Renal cortex interstitium (tissue), 11 donors: Measurements from ENCODE around the gene TRPV6. TPM values are rescaled to one million over a fixed set of nuclear protein-coding genes. Genes with fewer than 3 reads are reported as not detected.

Experiments used
- DNase-seq, 11 donors: peaks; one replicate each; pipeline ENCODE4 v3.0.0-alpha.2; 2013; ENCODE audit warnings: low read depth in 9 of 11, low spot score in 4 of 11; ENCODE audit errors: extremely low read depth in 1 of 11
- polyA plus RNA-seq, 3 donors: library from polyadenylated mRNA; unstranded; fragments of 120-200 nt; gene quantifications; one replicate each; pipeline ENCODE4 v1.2.1, GENCODE V29; 2013; ENCODE audit not compliant: insufficient read length in 3 of 3

The TRPV6 gene
- polyA plus RNA-seq, 3 donors = 9.1 to 21.6 (median 10.4) TPM

DNA sequence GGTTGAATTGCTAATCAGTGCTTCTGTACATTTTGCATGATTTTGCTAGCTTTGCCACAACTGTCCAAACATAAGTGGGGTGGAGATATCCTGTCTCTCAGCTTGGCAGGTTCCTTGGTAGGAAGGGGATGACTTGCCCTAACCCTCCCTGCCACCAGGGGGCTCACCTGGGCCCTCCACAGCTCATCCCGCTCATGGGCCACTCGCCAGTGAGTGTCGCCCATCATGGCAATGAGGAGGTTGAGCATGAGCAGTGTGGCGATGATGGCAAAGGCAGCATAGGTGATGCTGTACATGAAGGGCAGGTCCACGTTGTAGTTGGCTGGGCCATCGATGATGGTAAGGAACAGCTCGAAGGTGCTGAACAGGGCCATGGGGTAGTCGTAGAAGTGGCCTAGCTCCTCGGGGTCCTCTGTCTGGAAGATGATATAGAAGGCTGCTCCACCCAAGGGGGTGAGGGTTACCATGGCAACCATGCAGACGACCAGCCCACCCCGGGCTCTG, 12.2 kb downstream of the TRPV6 start:
- no peak for DNase-seq

DNA sequence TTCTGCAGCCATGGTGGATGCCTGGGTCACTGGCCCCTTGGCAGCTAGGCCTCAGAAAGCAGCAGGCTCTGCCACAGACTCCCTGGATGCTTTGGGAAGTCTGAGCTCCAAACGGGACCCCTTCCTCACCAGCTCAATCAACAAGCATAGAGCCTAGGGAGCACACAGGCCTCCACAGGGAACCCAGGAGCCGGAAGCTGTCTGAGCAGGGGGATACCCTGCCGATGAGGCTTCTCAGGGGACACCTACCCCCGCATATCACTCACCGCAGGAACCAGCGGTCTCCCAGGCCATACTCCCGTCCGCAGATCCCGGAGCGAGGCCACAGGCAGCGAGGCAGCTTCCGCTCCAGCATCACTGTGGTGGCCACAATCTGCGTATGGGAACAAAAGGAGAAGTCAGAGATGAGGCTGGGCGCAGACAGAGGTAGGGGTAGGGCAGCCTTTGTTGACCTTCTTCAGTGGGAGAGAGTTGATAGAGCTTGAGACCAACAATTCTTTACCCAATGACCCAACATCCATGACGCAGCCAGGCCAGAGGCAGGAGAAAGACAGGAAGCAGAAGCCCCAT, 13.4 kb downstream of the TRPV6 start:
- DNase-seq = no peak

DNA sequence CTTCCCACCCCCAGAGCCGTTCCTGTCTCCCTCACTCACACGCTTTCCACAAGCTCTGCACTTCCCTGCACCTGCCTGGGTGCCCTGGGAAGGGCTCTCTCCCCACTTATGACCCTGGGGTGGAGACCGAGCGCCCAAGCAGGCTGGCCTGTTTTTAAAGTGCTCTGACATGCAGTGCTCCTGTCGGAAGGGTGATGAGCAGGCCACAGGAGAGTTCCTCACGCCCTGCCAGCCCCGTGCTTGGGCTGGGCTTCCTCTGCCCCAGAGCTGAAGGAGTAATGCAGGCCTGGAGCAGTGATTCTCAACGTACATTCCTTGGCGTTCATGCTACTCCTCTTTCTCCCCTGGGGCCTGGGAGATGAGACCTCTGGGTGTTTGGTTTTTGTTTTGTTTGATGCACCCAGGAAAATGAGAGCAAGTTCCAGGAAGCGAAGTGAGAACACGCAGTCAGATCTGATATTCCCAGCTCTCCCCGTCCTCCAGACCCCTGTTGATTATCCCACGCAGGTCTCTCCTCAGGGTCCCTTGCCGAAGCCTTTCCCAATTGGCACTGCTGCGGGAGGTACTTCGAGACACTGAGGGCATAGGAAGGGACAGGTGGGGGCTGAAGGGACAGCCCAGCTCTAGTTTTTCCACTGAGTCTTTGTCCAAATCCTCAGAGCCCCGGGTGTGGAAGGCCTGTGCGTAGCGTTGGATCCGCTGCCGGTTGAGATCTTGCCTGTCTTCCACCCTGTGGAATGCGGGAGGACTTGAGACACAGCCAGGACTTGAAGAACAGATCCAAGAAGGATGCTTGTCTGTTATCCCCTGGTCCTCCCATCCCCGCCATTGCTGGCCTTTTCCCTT, 14.1 kb downstream of the TRPV6 start:
- DNase-seq = no peak

DNA sequence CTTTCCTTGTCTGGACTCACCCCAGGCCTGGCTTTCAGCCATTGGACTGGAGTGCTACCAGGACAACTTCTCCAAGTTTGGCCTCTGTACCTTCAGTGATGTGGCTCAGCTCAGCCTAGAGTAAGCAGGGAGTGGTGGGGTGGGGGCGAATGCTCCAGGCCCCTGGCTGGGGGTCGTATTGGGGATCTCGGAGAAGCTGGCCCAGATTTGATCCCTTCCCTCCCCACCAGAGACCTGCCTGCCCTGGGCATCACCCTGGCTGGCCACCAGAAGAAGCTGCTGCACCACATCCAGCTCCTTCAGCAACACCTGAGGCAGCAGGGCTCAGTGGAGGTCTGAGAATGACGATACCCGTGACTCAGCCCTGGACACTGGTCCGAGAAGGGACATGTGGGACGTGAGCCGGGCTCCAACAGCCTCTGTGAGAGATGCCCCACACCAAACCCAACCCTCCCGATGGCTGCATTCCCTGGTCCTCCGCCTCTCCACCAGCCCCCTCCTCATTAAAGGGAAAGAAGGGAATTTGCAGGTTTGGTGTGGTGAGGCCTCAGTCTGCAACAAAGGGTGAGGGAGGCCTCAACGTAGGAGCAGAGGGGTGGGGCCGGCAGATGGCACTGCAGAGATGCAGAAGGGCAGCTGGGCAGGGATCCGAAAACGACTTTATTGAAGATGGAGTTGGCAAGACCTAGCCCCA, 14.8 kb downstream of the TRPV6 start:
- DNase-seq = no peak

DNA sequence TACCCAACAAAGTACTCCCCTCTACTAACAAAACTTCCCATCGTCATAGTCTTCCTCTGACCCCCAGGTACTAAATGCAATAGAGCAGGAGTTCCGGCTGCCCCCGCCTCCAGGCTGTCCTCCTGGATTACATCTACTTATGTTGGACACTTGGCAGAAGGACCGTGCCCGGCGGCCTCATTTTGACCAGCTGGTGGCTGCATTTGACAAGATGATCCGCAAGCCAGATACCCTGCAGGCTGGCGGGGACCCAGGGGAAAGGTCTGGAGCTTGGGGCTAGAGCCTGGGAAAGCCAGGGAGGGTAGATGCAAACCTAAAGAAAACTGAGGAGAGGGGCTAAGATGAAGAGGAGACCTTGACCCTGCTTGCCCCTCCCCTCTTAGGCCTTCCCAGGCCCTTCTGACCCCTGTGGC, 15.4 kb downstream of the TRPV6 start:
- no peak for DNase-seq

DNA sequence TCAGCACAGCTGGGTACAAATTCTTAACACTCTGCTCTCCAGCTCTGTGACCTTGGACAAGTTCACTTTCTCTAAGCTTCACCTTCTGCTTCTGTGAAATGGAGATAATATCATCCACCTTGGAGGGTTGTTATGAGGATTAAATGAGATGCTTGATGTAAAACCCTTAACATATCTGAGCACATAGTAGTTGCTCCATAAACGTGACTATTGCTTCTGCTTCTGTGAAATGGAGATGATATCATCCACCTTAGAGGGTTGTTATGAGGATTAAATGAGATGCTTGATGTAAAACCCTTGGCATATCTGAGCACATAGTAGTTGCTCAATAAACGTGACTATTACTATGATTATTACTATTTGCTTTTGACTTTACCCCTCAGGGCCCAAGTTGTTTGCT, 16.1 kb downstream of the TRPV6 start:
- no peak for DNase-seq

DNA sequence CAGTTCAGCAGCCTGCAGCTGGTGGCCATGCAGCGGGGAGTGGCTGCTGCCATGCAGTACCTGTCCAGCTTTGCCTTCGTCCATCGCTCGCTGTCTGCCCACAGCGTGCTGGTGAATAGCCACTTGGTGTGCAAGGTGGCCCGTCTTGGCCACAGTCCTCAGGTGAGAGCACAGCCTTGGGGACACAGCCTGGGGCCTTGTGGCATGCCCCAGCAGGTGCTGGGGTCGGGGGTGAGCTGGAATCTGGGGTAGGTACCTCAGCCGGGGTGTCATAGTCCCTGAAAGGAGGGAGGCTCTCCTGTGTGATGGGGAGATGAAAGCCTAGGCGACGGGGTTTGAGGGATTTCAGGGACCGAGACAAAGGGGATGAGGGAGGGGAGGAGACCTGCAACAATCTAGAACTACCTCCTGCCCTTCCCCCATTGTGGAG, 16.5 kb downstream of the TRPV6 start:
- no peak for DNase-seq

DNA sequence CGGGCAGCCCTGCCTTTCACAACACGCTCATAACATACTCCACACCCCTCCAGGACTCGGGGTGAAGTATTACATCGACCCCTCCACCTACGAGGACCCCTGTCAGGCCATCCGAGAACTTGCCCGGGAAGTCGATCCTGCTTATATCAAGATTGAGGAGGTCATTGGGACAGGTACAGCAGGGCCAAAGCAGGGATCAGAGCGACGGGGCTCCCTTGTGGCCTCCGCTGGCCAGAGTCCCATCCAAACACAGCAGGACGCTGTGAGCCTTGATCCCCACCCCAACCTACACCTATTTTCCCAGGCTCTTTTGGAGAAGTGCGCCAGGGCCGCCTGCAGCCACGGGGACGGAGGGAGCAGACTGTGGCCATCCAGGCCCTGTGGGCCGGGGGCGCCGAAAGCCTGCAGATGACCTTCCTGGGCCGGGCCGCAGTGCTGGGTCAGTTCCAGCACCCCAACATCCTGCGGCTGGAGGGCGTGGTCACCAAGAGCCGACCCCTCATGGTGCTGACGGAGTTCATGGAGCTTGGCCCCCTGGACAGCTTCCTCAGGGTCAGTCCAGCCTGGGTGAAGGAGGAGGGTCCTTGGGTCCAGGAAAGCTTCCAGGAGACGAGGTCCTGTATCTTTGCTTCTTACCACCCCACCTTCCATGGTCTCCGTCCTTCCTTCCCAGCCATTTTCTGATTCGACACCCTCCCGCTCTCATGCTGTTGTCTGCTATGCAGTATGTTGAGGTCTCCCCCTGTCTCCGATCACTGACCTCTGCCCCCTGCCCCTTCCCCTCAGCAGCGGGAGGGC, 17.2 kb downstream of the TRPV6 start:
- no peak for DNase-seq

DNA sequence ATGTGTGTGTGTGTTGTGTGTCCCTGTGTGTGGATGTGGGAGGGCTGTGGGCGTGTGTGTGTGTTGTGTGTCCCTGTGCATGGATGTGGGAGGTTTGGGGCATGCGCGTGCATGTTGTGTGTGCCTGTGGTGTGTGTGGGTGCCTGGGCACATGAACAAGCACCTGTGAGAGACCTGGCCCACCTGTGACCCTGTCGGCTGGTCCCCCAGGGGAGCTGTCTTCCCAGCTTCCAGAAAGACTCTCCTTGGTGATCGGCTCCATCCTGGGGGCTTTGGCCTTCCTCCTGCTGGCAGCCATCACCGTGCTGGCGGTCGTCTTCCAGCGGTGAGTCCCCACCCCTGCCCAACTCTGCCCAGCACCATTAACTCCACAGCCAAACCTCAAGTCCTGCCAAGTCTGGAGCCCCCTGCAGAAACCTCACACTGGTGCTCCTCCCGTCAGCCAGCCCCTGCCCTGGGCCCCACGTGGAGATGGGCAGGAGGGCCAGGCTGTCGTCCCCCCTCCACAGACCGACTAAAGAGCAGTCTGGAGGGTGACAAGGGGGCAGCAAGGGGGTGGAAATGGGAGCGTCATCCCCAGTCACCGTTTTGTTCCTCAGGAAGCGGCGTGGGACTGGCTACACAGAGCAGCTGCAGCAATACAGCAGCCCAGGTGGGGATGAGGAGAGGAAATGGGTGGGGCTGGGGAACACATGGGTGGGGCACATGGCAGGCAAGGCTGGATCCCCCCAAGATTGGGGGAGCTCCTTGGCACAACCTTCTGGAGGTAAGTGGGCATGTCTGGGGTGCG, 18.0 kb downstream of the TRPV6 start:
- no peak for DNase-seq

DNA sequence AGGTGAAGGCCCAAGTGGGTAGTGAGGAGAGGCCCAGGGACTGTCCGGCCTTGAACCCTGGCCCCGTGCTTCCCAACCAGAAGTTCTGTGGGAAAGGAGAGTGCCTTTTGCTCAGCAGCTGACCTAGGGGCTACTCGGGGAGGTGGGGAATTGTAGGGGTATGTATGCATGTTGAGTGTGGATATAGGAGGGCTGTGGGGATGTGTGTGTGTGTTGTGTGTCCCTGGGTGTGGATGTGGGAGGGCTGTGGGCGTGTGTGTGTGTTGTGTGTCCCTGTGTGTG, 18.5 kb downstream of the TRPV6 start:
- DNase-seq = no peak

DNA sequence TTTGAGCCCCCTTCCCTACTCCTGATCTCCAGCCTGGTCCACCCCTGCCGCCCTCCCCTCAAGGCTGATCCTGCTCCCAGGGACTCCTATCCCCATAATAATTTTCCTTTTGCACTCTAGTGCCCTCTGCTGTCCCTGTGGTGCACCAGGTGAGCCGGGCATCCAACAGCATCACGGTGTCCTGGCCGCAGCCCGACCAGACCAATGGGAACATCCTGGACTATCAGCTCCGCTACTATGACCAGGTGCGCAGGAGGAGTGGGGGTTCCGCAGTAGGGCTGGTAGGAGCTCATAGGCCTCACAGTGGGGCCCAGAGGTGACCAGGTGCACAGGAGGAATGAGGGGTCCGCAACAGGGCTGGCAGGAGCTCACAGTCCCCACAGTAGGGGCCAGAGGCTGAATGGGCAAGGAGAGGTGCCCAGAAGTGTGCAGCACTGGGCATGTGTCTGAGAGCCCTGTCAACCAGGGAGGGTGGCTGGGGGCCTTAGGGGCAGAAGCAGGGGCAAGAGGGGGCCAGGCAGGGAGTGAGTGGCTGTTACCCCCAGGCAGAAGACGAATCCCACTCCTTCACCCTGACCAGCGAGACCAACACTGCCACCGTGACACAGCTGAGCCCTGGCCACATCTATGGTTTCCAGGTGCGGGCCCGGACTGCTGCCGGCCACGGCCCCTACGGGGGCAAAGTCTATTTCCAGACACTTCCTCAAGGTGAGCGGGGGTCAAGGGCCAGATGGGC, 19.0 kb downstream of the TRPV6 start:
- peak in 1 of 11 donors; percentile 15 for DNase-seq

DNA sequence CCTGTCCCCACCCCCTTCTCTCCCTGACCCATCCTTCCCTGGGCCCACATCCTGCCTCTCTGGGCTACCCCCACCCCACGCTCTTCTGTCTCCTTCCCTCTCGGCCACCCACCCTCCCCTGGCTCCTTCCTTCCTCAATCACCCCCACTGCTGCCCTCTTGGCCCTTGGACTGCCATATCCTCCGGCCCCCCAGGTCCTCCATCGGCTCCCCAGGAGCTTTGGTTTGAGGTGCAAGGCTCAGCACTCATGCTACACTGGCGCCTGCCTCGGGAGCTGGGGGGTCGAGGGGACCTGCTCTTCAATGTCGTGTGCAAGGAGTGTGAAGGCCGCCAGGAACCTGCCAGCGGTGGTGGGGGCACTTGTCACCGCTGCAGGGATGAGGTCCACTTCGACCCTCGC, 19.8 kb downstream of the TRPV6 start:
- DNase-seq = no peak

DNA sequence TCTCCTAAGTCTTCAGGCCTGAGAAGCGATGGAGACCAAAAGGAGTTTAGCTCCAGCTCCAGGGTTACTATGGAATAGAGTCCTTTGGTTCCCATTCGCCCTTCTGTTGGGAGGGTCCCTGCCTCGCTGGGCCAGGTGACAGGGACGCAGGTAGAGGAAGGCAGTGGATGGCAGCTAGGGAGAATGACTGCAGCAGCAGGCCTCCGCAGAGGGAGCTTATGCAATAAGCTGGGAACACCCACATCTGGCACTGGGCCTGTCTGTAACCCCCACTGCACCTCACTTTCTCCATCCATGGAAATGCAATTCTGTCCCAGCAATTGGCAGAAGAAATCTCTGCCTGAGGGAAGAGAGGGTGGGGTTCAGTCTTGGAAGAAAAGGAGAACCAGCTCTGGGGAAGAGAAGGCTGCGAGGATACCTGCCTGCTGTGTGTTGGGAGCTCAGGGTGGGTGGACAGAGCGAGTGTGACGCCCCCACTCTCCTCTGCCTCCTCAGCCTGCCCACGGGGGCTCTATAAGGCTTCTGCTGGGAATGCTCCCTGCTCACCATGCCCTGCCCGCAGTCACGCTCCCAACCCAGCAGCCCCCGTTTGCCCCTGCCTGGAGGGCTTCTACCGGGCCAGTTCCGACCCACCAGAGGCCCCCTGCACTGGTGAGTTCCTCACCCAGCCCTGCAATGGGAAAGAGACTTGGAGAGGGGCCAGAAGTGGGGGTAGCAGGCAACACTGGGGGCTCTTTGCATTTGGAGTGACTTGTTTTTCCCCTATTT, 20.4 kb downstream of the TRPV6 start:
- no peak for DNase-seq

DNA sequence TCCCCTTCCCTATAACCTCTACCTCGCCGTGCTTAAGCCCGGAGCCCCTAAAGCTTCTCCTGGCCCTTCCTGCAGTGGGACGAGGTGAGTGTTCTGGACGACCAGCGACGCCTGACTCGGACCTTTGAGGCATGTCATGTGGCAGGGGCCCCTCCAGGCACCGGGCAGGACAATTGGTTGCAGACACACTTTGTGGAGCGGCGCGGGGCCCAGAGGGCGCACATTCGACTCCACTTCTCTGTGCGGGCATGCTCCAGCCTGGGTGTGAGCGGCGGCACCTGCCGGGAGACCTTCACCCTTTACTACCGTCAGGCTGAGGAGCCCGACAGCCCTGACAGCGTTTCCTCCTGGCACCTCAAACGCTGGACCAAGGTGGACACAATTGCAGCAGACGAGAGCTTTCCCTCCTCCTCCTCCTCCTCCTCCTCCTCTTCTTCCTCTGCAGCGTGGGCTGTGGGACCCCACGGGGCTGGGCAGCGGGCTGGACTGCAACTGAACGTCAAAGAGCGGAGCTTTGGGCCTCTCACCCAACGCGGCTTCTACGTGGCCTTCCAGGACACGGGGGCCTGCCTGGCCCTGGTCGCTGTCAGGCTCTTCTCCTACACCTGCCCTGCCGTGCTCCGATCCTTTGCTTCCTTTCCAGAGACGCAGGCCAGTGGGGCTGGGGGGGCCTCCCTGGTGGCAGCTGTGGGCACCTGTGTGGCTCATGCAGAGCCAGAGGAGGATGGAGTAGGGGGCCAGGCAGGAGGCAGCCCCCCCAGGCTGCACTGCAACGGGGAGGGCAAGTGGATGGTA, 21.5 kb downstream of the TRPV6 start:
- DNase-seq = no peak

DNA sequence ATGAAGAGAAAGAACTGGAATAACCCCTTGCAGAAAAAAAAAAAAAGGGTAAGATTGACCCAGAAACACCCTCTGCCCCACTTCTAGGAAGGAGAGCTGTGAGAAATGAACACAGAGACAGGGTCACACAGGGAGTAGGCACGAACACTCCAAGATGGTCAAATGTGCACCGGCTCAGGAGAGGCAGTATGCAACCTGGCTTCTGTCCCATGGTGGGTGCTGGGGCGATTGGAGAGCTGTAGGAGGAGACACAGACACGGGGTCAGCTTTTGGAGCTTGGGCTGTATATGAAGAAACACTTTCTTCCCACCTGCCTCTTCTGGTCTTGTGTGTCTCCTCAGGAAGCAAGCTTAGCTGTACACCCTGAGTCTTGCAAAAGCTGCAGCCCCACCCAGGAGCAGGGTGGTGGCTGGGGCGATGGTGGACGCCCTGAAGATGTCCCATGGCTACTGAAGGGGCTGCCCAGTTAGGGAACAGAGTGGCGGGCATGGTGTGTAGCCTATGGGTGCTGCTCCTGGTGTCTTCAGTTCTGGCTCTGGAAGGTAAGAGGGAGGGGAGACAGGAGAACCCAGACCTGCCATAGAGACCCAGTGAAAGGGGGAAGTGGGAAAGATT, 22.7 kb downstream of the TRPV6 start:
- DNase-seq = no peak

DNA sequence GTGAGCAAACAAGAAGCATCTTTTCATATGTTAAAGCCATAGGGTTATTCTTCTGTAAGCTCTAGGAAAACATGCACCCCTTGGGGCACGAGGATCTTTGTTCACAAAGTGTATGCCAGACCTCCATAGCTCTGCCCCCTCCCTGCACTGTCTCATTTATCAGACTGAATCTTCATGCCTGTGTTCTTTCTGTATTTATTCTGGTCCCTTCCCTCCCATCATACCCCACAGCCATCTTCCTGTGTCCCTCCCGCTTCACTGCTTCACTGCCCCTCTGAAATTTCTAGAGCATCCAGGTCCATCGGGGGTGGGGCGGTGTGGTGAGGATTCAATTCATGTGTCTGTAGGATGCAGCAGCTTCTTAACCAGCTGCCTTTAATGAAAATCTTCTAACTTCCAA, 23.2 kb downstream of the TRPV6 start:
- DNase-seq = no peak
